ENCODE data around the gene VPS4B.

VPS4B gene

DNA sequence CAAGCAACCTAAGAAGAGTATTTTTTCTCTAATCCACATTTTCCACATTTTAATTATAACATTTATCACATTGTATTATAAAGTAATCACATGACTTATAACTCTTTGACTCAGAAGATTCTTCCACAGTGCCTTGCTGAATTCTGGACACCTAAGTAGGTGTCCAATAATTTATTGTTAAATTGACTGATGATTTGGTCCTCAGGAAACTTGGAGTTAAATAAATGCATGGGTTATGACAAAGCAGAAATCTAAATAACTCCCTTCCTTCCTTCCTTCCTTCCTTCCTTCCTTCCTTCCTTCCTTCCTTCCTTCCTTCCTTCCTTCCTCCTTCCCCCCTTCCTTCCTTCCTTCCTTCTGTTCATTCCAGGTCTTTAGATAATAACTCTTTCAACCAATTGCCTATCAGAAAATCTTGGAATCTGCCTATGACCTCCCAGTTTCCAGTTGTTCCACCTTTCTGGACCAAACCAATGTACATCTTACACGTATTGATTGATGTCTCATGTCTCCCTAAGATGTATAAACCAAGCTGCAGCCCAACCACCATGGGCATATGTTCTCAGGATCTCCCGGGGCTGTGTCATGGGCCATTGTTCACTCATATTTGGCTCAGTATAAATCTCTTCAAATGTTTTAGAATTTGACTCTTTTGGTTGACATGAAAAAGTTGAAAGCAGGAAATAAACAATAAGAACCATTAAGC, 44.8 kb downstream of the VPS4B start:
- Histone ChIP-seq H3K27me3 (no peaks in the 10 kb centered on the region), H3K9me3 (no peaks in the 10 kb centered on the region), H3K4me3 (ENCODE audit: low read depth, low read length) (no peak overlapping the region), H3K36me3 (no peaks in the 10 kb centered on the region), H3K4me1 (no peaks in the 10 kb centered on the region)
- DNase-seq: no peak
- TF ChIP-seq, protein P1, sequence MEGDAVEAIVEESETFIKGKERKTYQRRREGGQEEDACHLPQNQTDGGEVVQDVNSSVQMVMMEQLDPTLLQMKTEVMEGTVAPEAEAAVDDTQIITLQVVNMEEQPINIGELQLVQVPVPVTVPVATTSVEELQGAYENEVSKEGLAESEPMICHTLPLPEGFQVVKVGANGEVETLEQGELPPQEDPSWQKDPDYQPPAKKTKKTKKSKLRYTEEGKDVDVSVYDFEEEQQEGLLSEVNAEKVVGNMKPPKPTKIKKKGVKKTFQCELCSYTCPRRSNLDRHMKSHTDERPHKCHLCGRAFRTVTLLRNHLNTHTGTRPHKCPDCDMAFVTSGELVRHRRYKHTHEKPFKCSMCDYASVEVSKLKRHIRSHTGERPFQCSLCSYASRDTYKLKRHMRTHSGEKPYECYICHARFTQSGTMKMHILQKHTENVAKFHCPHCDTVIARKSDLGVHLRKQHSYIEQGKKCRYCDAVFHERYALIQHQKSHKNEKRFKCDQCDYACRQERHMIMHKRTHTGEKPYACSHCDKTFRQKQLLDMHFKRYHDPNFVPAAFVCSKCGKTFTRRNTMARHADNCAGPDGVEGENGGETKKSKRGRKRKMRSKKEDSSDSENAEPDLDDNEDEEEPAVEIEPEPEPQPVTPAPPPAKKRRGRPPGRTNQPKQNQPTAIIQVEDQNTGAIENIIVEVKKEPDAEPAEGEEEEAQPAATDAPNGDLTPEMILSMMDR (IDR thresholded peaks at IDR 0.05; ENCODE audit: low read depth, low read length): no peak

DNA sequence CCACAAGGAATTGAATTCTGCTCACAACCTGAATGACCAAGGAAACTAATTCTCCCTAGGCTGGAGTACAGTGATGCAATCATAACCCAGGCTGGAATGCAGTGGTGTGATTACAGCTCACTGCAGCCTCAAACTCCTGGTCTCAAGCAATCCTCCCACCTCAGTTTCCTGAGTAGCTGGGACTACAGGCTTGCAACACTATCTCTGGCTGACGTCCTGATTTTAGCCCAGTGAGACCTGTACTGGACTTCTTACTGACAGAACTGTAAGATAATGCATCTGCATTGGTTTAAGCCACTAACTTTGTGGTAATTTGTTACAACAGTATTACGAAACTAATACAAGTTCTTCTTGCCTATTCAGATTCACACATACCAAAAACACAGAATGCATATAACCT, 45.7 kb downstream of the VPS4B start:
- no peaks in the 10 kb centered on the region for H3K9me3 ChIP-seq
- DNase-seq: no peak
- no peaks in the 10 kb centered on the region for H3K4me1 ChIP-seq
- TF ChIP-seq, protein P1 (IDR thresholded peaks at IDR 0.05; ENCODE audit: low read depth, low read length): no peak
- no peaks in the 10 kb centered on the region for H3K27me3 ChIP-seq
- no peaks in the 10 kb centered on the region for H3K36me3 ChIP-seq
- H3K4me3 ChIP-seq (ENCODE audit: low read depth, low read length): no peak overlapping the region

DNA sequence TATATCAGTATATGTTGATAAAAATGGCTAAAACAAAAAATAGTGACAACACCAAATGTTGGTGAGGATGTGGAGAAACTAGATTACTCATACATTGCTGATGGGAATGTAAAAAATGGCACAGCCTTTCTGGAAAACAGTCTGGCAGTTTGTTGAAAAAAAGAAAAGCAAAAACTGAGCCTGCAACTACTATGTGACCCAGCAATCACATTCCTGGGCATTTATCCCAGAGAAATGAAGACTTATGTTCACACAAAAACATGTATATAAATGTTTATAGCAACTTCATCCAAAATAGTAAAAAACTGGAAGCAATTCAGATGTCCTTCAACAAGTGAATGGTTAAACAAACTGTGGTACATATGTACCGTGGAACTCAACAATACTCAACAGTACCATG, 47.7 kb downstream of the VPS4B start:
- H3K4me1 ChIP-seq: no peaks in the 10 kb centered on the region
- TF ChIP-seq, protein P1 (IDR thresholded peaks at IDR 0.05; ENCODE audit: low read depth, low read length): no peak
- no peak for DNase-seq
- H3K4me3 ChIP-seq (ENCODE audit: low read depth, low read length): no peak overlapping the region
- no peaks in the 10 kb centered on the region for H3K9me3 ChIP-seq
- no peaks in the 10 kb centered on the region for H3K27me3 ChIP-seq
- H3K36me3 ChIP-seq: no peaks in the 10 kb centered on the region

DNA sequence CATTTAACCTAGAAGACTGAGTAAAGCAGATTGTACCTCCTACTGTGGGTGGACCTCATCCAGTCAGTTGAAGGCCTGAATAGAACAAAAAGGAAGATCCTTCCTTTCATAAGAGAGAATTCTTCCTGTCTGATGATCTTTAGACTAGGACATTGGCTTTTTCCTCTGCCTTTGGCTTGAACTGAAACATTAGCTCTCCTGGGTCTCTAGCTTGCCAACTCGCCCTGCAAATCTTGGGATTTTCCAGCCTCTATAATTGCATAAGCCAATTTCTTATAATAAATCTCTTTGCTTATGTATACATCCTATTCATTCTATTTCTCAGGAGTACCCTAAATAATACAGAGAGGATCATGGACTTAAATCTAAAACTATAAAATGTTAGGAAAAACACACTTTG, 49.1 kb downstream of the VPS4B start:
- no peaks in the 10 kb centered on the region for H3K36me3 ChIP-seq
- no peak overlapping the region for H3K4me3 ChIP-seq (ENCODE audit: low read depth, low read length)
- TF ChIP-seq, protein P1 (IDR thresholded peaks at IDR 0.05; ENCODE audit: low read depth, low read length): no peak
- H3K9me3 ChIP-seq: no peaks in the 10 kb centered on the region
- H3K4me1 ChIP-seq: no peaks in the 10 kb centered on the region
- DNase-seq: no peak
- H3K27me3 ChIP-seq: no peaks in the 10 kb centered on the region

DNA sequence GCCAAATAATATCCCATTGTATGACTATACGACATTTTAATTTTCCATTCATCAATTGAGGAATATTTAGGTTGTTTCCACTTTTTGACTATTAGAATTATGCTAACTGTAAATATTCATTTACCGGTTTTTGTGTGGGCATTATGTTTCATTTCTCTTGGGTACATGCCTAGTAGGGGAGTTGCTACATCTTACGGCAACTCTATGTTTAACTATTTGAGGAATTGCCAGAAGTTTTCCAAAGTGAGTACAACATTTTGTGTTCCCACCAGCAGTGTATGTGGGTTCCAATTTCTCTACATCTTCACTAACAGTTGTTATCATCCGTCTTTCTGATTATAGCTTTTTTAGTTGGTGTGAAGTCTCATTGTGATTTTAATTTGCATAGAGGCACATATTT, 53.7 kb downstream of the VPS4B start:
- Histone ChIP-seq H3K36me3 (no peaks in the 10 kb centered on the region), H3K4me1 (no peaks in the 10 kb centered on the region), H3K9me3 (no peaks in the 10 kb centered on the region), H3K4me3 (ENCODE audit: low read depth, low read length) (no peak overlapping the region), H3K27me3 (no peaks in the 10 kb centered on the region)
- TF ChIP-seq, protein P1 (IDR thresholded peaks at IDR 0.05; ENCODE audit: low read depth, low read length): no peak
- DNase-seq: no peak

DNA sequence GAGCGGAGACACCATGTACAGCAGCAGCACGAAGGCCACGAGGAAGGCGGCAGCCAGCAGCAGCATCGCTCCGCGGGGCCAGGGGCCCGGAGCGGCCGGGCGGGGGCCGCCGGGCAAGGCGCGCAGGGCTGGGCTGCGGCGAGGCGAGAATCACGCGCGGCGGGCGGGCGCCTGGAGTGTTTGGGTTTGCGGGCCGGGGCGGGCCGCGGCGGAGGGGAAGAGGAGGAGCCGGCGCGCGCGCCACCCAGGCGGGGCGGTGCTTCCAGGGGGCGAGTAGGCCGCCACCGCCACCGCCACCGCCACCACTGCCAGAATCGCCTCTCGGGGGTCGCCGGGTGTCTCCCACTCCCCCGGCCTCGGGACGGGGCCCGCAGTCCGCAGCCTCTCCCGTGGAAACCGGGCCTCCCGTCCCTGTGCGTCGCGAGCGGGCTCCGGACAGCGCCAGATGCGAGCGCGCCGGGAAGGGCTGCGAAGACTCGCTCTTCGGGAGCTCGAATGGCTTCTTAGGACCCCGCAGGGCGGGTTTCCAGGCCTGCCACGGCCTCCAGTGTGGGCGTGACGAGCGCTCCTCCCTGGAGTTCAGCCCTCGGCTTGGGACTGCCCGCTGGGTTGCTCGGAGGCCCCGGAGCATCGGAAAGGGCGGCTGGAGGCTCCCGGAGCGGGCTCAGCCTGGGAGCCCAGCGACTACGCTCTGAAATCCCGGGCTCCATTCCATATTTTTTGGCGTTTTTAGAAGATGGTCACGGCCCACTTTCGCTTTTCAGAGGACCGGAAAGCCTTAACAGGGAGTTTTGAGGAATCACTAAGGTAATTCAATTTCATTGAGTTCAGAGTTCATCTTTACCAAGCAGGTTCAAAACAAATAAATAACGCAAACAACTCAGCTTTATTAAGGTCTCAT, 55.0 kb downstream of the VPS4B start, which contains the start of gene KDSR:
TSS of gene KDSR (minus strand) at position 154 of the 901 bp plus-strand sequence. CDS start at position 66, 88 bp downstream.
- Histone ChIP-seq H3K4me1 (no peaks in the 10 kb centered on the region), H3K9me3 (no peaks in the 10 kb centered on the region)

More for the DNA sequence above, 55.0 kb downstream of the VPS4B start, which contains the start of gene KDSR:
- TF ChIP-seq, protein P1 (IDR thresholded peaks at IDR 0.05; ENCODE audit: low read depth, low read length): no peak
- H3K4me3 ChIP-seq (ENCODE audit: low read depth, low read length): peak within 1 kb of the TSS; percentile 74
- peak; percentile 92 for DNase-seq
- H3K27me3 ChIP-seq: no peaks in the 10 kb centered on the region
- H3K36me3 ChIP-seq: no peaks in the 10 kb centered on the region

All from BE2C (cell line).